Duodenal mucosa (tissue), 2 donors: ENCODE data around the gene FUS.

Experiments used
- H3K27ac ChIP-seq: one replicate; pipeline ENCODE4 v1.7.0; 2013; ENCODE audit warnings: low read depth, low read length
- H3K27me3 ChIP-seq, 2 donors: one replicate each; pipeline ENCODE4 v1.7.0; 2013; ENCODE audit warnings: low read length in 2 of 2, control low read depth in 1 of 2; ENCODE audit not compliant: insufficient read depth in 2 of 2, control insufficient read depth in 1 of 2
- H3K36me3 ChIP-seq, 2 donors: one replicate each; pipeline ENCODE4 v1.7.0; 2013; ENCODE audit warnings: low read length in 2 of 2, control low read depth in 1 of 2; ENCODE audit not compliant: insufficient read depth in 2 of 2, control insufficient read depth in 1 of 2
- H3K4me1 ChIP-seq, 2 donors: one replicate each; pipeline ENCODE4 v1.7.0; 2013; ENCODE audit warnings: low read length in 2 of 2, control low read depth in 1 of 2; ENCODE audit not compliant: insufficient read depth in 2 of 2, control insufficient read depth in 1 of 2
- H3K4me3 ChIP-seq, 2 donors: one replicate each; pipeline ENCODE4 v1.7.0; 2013; ENCODE audit warnings: low read length in 2 of 2, low read depth in 1 of 2
- H3K9ac ChIP-seq, 2 donors: one replicate each; pipeline ENCODE4 v1.7.0; 2013; ENCODE audit warnings: low read length in 2 of 2, low read depth in 1 of 2
- H3K9me3 ChIP-seq, 2 donors: one replicate each; pipeline ENCODE4 v1.7.0; 2013; ENCODE audit warnings: low read length in 2 of 2, control low read depth in 1 of 2; ENCODE audit not compliant: control insufficient read depth in 1 of 2

The FUS gene

DNA sequence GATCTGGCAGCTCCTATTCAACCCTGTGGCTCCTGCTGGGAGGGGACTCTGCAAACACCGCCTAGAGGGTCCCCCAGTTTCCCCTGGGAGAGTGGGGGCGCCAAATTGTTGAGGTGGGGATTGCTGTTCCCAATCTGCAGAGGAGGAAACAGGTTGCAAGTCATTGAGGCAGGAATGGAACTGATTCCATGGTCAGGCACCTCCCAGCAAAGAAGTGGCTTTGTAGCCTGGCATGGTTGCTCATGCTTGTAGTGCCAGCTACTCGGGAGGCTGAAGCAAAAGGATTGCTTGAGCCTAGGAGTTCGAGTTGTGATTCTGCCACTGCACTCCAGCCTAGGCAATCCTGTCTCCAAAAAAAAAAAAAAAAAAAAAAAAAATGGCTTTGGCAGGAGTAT, 37.2 kb downstream of the FUS start:
- Histone ChIP-seq H3K9me3 (no peaks in the 10 kb centered on the region), H3K36me3 (no peaks in the 10 kb centered on the region), H3K9ac (no peak overlapping the region), H3K4me1 (peaks cover 23 to 31% of the 10 kb centered on the region in 2 donors), H3K27me3 (peaks cover 28 to 29% of the 10 kb centered on the region in 2 donors), H3K27ac (no peak overlapping the region), H3K4me3 (peak overlapping the region in 1 of 2 donors; percentile 58)

DNA sequence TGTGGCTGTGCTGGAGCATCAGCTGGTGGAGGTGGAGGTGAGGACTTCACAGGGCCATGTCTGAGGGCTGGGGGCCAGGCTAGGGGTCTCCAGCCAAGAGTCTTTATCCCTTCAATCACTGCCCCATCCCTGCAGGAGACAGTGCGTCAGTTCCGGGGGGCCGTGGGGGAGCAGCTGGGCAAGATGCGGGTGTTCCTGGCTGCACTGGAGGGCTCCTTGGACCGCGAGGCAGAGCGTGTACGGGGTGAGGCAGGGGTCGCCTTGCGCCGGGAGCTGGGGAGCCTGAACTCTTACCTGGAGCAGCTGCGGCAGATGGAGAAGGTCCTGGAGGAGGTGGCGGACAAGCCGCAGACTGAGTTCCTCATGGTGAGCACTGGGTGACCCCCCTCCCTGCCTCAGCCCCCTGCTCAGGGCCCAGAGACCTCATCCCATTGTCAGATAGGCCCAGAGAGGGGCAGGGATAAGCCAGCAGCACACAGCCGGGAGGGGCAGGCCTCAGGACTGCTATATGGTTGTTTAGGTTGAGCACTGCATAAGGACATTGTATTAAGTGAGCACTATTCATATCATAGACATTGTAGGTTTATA, 39.3 kb downstream of the FUS start:
- H3K27ac ChIP-seq = no peak overlapping the region
- H3K9ac ChIP-seq = no peak overlapping the region
- H3K27me3 ChIP-seq = peaks cover 28 to 29% of the 10 kb centered on the region in 2 donors
- H3K4me1 ChIP-seq = peaks cover 13 to 25% of the 10 kb centered on the region in 2 donors
- no peaks in the 10 kb centered on the region for H3K9me3 ChIP-seq
- no peaks in the 10 kb centered on the region for H3K36me3 ChIP-seq
- H3K4me3 ChIP-seq = no peak overlapping the region

DNA sequence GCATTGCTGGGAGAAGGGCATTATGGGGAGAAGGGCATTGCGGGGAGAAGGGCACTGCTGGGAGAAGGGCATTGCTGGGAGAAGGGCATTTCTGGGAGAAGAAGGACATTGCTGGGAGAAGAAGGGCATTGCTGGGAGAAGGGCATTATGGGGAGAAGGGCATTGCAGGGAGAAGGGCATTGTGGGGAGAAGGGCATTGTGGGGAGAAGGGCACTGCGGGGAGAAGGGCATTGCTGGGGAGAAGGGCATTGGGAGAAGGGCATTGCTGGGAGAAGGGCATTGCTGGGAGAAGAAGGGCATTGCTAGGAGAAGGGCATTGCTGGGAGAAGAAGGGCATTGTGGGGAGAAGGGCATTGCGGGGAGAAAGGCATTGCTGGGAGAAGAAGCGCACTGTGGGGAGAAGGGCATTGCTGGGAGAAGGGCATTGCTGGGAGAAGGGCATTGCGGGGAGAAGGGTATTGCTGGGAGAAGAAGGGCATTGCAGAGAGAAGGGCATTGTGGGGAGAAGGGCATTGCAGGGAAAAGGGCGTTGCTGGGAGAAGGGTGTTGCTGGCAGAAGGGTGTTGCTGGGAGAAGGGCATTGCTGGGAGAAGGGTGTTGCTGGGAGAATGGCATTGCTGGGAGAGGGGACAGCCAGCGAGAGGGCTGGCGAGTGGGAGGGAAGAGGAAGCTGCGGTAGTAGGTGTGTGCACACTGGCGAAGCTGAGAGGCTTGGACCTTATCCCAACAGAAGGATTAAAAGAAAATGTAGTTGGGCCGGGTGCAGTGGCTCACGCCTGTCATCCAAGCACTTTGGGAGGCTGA, 41.6 kb downstream of the FUS start:
- peaks cover 14 to 16% of the 10 kb centered on the region in 2 donors for H3K27me3 ChIP-seq
- no peak overlapping the region for H3K9ac ChIP-seq

DNA sequence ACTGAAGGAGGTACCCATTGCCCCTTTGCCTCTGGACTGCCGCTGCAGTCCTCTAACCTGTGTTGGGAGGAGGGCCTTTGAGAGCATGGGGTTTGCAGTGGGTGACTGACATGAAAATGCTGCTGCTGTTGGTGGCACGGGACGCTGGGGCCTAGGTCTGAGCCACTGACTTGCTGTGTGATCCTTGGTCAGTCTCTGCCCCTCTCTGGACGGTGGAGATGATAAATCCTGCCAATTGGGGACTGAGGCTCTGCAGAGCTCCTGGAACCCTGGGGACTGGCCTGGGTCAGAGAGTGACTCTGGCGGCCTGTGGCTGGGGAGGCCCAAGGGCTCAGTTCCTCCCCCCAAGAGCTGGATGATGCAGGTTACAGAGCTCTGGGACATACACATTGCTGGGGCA, 43.1 kb downstream of the FUS start:
- H3K27ac ChIP-seq = no peak overlapping the region
- H3K27me3 ChIP-seq = peaks cover under 1 to 5% of the 10 kb centered on the region in 2 donors
- H3K4me3 ChIP-seq = no peak overlapping the region
- H3K9ac ChIP-seq = no peak overlapping the region
- no peaks in the 10 kb centered on the region for H3K9me3 ChIP-seq
- no peaks in the 10 kb centered on the region for H3K4me1 ChIP-seq
- H3K36me3 ChIP-seq = no peaks in the 10 kb centered on the region

More for the DNA sequence above, 41.6 kb downstream of the FUS start:
- peaks cover 1 to 6% of the 10 kb centered on the region in 2 donors for H3K4me1 ChIP-seq
- H3K9me3 ChIP-seq = no peaks in the 10 kb centered on the region
- H3K36me3 ChIP-seq = no peaks in the 10 kb centered on the region
- H3K4me3 ChIP-seq = peak overlapping the region in 1 of 2 donors; percentile 16
- no peak overlapping the region for H3K27ac ChIP-seq

DNA sequence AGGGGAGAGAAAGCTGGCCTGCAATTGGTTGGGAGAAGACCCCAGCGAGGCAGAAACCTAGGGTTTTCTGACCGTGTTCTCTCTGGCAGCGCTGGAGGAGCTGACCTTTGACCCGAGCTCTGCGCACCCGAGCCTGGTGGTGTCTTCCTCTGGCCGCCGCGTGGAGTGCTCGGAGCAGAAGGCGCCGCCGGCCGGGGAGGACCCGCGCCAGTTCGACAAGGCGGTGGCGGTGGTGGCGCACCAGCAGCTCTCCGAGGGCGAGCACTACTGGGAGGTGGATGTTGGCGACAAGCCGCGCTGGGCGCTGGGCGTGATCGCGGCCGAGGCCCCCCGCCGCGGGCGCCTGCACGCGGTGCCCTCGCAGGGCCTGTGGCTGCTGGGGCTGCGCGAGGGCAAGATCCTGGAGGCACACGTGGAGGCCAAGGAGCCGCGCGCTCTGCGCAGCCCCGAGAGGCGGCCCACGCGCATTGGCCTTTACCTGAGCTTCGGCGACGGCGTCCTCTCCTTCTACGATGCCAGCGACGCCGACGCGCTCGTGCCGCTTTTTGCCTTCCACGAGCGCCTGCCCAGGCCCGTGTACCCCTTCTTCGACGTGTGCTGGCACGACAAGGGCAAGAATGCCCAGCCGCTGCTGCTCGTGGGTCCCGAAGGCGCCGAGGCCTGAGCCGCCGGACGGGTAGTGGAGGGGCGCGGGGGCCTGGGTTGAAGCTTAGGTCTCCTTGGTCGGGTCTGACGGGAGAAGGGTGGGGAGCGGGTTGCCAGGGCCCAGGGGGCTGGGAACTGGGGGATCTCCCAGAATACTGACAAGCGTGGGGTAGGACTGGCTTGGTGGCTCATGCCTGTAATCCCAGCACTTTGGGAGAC, 44.4 kb downstream of the FUS start:
- Histone ChIP-seq H3K4me3 (no peak overlapping the region), H3K4me1 (no peaks in the 10 kb centered on the region), H3K9ac (no peak overlapping the region), H3K27me3 (no peaks in the 10 kb centered on the region), H3K36me3 (no peaks in the 10 kb centered on the region), H3K9me3 (no peaks in the 10 kb centered on the region), H3K27ac (no peak overlapping the region)

DNA sequence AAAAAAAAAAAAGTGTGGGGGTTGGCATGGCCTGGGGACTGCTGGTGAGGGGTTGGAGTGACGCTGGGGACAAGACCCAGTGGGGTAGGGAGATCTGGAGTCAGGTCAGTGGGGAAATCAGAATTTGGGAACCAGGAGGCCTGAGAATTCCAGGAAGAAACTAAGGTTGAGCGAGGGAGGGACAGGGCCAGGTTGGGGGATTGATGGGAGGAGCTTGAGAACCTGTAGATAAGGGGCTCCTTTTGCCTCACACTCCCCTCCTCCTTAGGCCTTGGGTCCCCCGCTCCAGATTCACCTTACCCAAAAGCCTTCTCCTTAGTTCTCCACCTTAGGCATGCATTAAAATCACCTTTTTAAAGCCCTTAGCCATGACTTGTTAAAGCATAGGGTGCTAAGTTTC, 45.3 kb downstream of the FUS start:
- no peaks in the 10 kb centered on the region for H3K9me3 ChIP-seq
- H3K27ac ChIP-seq = no peak overlapping the region
- H3K36me3 ChIP-seq = no peaks in the 10 kb centered on the region
- H3K9ac ChIP-seq = no peak overlapping the region
- no peaks in the 10 kb centered on the region for H3K4me1 ChIP-seq
- no peak overlapping the region for H3K4me3 ChIP-seq
- H3K27me3 ChIP-seq = no peaks in the 10 kb centered on the region

DNA sequence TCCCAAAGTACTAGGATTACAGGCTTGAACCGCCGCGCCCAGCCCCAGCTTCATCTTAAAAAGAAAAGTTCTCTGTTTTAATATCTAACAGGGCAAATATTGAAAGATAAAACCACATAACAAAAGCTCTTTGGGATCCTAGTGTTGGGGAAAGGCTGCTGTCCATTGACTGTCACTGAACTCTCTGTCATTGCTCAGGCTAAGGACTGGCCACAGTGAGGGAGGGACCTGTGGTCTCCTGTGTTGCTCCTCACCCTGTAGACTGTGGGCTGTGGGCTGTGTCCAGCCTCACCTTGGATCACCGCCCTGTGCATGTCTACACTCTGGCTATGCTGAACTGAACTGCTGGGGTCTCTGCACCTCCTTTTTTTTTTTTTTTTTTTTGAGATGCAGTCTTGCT, 48.3 kb downstream of the FUS start:
- H3K9ac ChIP-seq = no peak overlapping the region
- no peaks in the 10 kb centered on the region for H3K36me3 ChIP-seq
- no peak overlapping the region for H3K27ac ChIP-seq
- no peak overlapping the region for H3K4me3 ChIP-seq
- H3K27me3 ChIP-seq = no peaks in the 10 kb centered on the region
- no peaks in the 10 kb centered on the region for H3K9me3 ChIP-seq
- H3K4me1 ChIP-seq = no peaks in the 10 kb centered on the region

DNA sequence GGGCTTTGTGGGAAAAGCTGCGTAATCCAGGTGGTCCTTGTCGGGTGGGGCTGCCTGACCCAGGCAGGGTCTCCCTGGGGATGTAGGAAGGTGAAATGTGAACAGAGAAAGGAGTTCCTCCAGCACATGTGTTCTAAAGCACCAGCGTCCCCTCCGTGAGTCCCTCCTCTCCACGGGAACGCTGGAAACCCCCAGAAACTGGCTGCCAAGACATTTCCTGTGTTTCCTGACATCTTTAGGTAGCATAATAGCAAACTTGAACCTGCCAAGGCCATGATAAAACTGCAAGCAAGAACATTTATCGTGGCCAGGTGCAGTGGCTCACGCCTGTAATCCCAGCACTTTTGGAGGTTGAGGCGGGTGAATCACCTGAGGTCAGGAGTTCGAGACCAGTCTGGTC, 49.6 kb downstream of the FUS start:
- no peaks in the 10 kb centered on the region for H3K4me1 ChIP-seq
- H3K9me3 ChIP-seq = no peaks in the 10 kb centered on the region
- no peak overlapping the region for H3K4me3 ChIP-seq
- no peaks in the 10 kb centered on the region for H3K27me3 ChIP-seq
- H3K9ac ChIP-seq = no peak overlapping the region
- H3K27ac ChIP-seq = no peak overlapping the region
- H3K36me3 ChIP-seq = no peaks in the 10 kb centered on the region

DNA sequence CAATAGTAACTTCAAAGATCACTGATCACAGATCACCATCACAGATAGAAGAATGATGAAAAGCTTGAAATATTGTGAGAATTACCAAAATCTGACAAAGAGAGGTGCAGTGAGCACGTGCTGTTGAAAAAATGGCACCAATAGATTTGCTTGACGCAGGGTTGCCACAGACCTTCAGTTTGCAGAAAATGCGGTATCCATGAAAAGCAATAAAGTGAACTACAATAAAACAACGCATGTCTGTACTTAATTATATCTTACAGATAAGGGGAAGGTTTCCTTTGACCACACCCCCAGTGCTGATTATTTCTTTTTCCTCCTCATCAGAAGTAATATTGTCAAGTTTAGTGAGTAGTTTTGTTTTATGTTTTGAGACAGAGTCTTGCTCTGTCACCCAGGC, 58.1 kb downstream of the FUS start:
- Histone ChIP-seq H3K27ac (no peak overlapping the region), H3K27me3 (no peaks in the 10 kb centered on the region), H3K4me1 (peaks cover 0 to 2% of the 10 kb centered on the region in 2 donors), H3K9me3 (peaks cover 0 to 4% of the 10 kb centered on the region in 2 donors), H3K9ac (no peak overlapping the region), H3K36me3 (no peaks in the 10 kb centered on the region), H3K4me3 (no peak overlapping the region)
